SK-N-SH (cell line): Measurements from ENCODE around the gene AMELX. TPM values are rescaled to one million over a fixed set of nuclear protein-coding genes. Genes with fewer than 3 reads are reported as not detected.

Source experiments
- CTCF ChIA-PET: fragments of 300-600, 350-600 bp; formaldehyde crosslinking; extraction: SDS; loops from one replicate; lab custom pipeline; 2021; lab: Yijun Ruan, JAX
- POLR2A ChIA-PET: fragments of 350-600 bp; sonication (Branson Sonifier 250); formaldehyde crosslinking; extraction: SDS; loops from one replicate; lab custom pipeline; 2020; ENCODE audit warnings: antibody characterized with exemption, inconsistent platforms; lab: Yijun Ruan, JAX
- DNase-seq: peaks from one replicate; pipeline ENCODE4 v3.0.0; 2012
- H2AFZ ChIP-seq: fragments of 200-600 bp; sonication (generic); 2 replicates; pipeline ENCODE4 v1.8.1; 2016; ENCODE audit warnings: antibody characterized with exemption, mild to moderate bottlenecking, low read depth
- H3F3A ChIP-seq: fragments of 200-600 bp; sonication (generic); replicated peaks from 2 replicates; pipeline ENCODE3; 2016; ENCODE audit warnings: antibody characterized with exemption, mild to moderate bottlenecking; ENCODE audit not compliant: insufficient read depth
- H3K27ac ChIP-seq, 2 experiments: fragments of 200-500 bp in 1 of 2; fragments of 200-600 bp in 1 of 2; sonication (Bioruptor generic) in 1 of 2; sonication (generic), shearing (Covaris generic) in 1 of 2; 2 replicates each; pipeline versions ENCODE4 v1.5.1 to v1.6.1; 2014 to 2016; ENCODE audit warnings: low read depth in 2 of 2, inconsistent platforms in 1 of 2, low read length in 1 of 2, mild to moderate bottlenecking in 1 of 2, mixed read lengths in 1 of 2
- H3K27me3 ChIP-seq: fragments of 200-600 bp; sonication (generic), shearing (Covaris generic); 2 replicates; pipeline ENCODE4 v1.6.1; 2016; ENCODE audit warnings: mixed run types; ENCODE audit not compliant: insufficient read depth
- H3K36me3 ChIP-seq, 2 experiments: fragments of 200-500 bp in 1 of 2; fragments of 200-600 bp in 1 of 2; sonication (Bioruptor generic) in 1 of 2; sonication (generic) in 1 of 2; replicated peaks in 1 of 2; 2 replicates each; pipeline versions ENCODE3 to v1.5.1; 2014 to 2016; ENCODE audit warnings: low read length in 1 of 2, mild to moderate bottlenecking in 1 of 2; ENCODE audit not compliant: insufficient read depth in 2 of 2, control insufficient read depth in 1 of 2
- H3K4me1 ChIP-seq, 2 experiments: fragments of 200-500 bp in 1 of 2; fragments of 200-600 bp in 1 of 2; sonication (Bioruptor generic) in 1 of 2; sonication (generic), shearing (Covaris generic) in 1 of 2; 2 replicates each; pipeline versions ENCODE4 v1.5.1 to v1.6.1; 2014 to 2016; ENCODE audit warnings: low read depth in 1 of 2, low read length in 1 of 2, mixed run types in 1 of 2; ENCODE audit not compliant: insufficient read depth in 2 of 2, control insufficient read depth in 1 of 2
- H3K4me2 ChIP-seq: fragments of 200-600 bp; sonication (generic), shearing (Covaris generic); 2 replicates; pipeline ENCODE4 v1.6.1; 2017; ENCODE audit warnings: mixed run types
- H3K4me3 ChIP-seq, 2 experiments: fragments of 200-500 bp in 1 of 2; fragments of 200-600 bp in 1 of 2; sonication (Bioruptor generic) in 1 of 2; sonication (generic), shearing (Covaris generic) in 1 of 2; 2 replicates each; pipeline versions ENCODE4 v1.5.1 to v1.8.1; 2014 to 2016; ENCODE audit warnings: low read depth in 2 of 2, inconsistent platforms in 1 of 2, low read length in 1 of 2, mild to moderate bottlenecking in 1 of 2, mixed read lengths in 1 of 2, moderate library complexity in 1 of 2
- H3K79me2 ChIP-seq: fragments of 200-600 bp; sonication (generic); 2 replicates; pipeline ENCODE4 v1.8.1; 2017; ENCODE audit warnings: mild to moderate bottlenecking; ENCODE audit not compliant: insufficient read depth
- H3K9ac ChIP-seq: fragments of 200-600 bp; sonication (generic); 2 replicates; pipeline ENCODE4 v1.6.1; 2017; ENCODE audit warnings: mixed run types
- H3K9me2 ChIP-seq: fragments of 200-600 bp; sonication (generic); 2 replicates; pipeline ENCODE4 v1.6.1; 2017; ENCODE audit warnings: mixed run types
- H3K9me3 ChIP-seq: fragments of 200-600 bp; sonication (generic); 2 replicates; pipeline ENCODE4 v1.6.1; 2017; ENCODE audit warnings: mixed run types, mild to moderate bottlenecking, moderate library complexity
- H4K20me1 ChIP-seq: fragments of 200-600 bp; sonication (generic); 2 replicates; pipeline ENCODE4 v1.6.1; 2017; ENCODE audit warnings: mild to moderate bottlenecking, mixed run types; ENCODE audit not compliant: insufficient read depth
- FOXJ3 ChIP-seq: sonication (generic); formaldehyde crosslinking; IDR thresholded peaks from 2 replicates; pipeline ENCODE4 v1.5.1; 2020; ENCODE audit warnings: mild to moderate bottlenecking, missing genetic modification reagents
- MAX ChIP-seq: IDR thresholded peaks from 2 replicates; pipeline ENCODE4 v1.4.0; 2012; ENCODE audit warnings: low read depth
- NFIC ChIP-seq: IDR thresholded peaks from 2 replicates; pipeline ENCODE4 v1.4.0; 2012; ENCODE audit warnings: borderline replicate concordance
- POLR2AphosphoS5 ChIP-seq: IDR thresholded peaks from 2 replicates; pipeline ENCODE4 v1.6.1; 2012; ENCODE audit warnings: low read depth, low read length
- RFX5 ChIP-seq: IDR thresholded peaks from 2 replicates; pipeline ENCODE4 v1.6.1; 2012; ENCODE audit warnings: mild to moderate bottlenecking, improper control_type of control experiment, low read length
- SIN3A ChIP-seq: IDR thresholded peaks from 2 replicates; pipeline ENCODE4 v1.6.1; 2012; ENCODE audit warnings: low read depth, mild to moderate bottlenecking, low read length, moderate library complexity, borderline replicate concordance
- TEAD4 ChIP-seq: IDR thresholded peaks from 2 replicates; pipeline ENCODE4 v1.4.0; 2012; ENCODE audit warnings: mild to moderate bottlenecking, borderline replicate concordance; ENCODE audit not compliant: insufficient read depth
- WGBS: methylation state at CpG from one replicate; pipeline ENCODE4 v1.1.6; 2017; ENCODE audit warnings: low lambda C conversion rate; 5-methylcytosine and 5-hydroxymethylcytosine counted together
- polyA plus RNA-seq, 3 experiments: library from polyadenylated mRNA; depleted of rRNA; stranded (reverse); fragments of >200 nt; gene quantifications; 2 replicates each; pipeline ENCODE4 v1.2.3, GENCODE V29; 2012
- TF ChIP-seq, protein P1 (sequence below): IDR thresholded peaks from 2 replicates; pipeline ENCODE4; 2012

Gene AMELX
- polyA plus RNA-seq, 1 of the 3 experiments (the other 2 are of a cell fraction): not detected

DNA sequence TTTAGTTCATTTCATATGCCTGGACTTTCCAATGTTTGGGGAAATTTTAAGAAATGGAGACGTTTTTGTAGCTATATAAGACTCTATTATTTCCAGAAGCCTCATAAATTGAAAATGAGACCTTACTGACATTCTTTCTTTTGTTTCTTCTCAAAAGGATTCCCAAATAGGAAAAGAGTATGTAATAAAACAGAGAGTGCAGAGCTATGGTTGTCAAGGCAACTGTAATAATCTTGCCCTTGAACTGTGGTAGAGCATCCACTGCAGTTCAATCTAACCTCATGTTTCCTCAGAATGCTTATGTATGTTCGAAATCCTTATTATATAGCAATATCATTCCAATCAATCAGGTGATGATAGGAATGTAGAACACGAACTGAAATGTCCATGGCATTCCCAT lies 54.1 kb downstream of the AMELX start:
- no peak overlapping the region for H2AFZ ChIP-seq
- TF ChIP-seq, protein P1, sequence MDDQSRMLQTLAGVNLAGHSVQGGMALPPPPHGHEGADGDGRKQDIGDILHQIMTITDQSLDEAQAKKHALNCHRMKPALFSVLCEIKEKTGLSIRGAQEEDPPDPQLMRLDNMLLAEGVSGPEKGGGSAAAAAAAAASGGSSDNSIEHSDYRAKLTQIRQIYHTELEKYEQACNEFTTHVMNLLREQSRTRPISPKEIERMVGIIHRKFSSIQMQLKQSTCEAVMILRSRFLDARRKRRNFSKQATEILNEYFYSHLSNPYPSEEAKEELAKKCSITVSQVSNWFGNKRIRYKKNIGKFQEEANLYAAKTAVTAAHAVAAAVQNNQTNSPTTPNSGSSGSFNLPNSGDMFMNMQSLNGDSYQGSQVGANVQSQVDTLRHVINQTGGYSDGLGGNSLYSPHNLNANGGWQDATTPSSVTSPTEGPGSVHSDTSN: no peak
- TF ChIP-seq MAX: no peak
- H3K9me3 ChIP-seq: no peaks in the 10 kb centered on the region
- H3K4me3 ChIP-seq: no peak overlapping the region
- no peak for DNase-seq
- no peak overlapping the region for H3K9ac ChIP-seq
- ChIA-PET POLR2A (no interaction called here), CTCF (interaction anchor here (1.1 to 1.8 kb wide), 2 partner anchors 34 to 156 kb away, joined by 3 to 7 read pairs; no protein-coding TSS in a partner anchor)
- H3K36me3 ChIP-seq: no peaks in the 10 kb centered on the region
- H3K79me2 ChIP-seq: no peaks in the 10 kb centered on the region
- H3K4me2 ChIP-seq: no peak overlapping the region
- H4K20me1 ChIP-seq: no peaks in the 10 kb centered on the region
- no peaks in the 10 kb centered on the region for H3K9me2 ChIP-seq
- WGBS: 11% methylated on average over 3 of the region's 3 CpGs
- no peaks in the 10 kb centered on the region; the same call in 1 of the 2 replicates for H3K27me3 ChIP-seq
- no peaks in the 10 kb centered on the region for H3F3A ChIP-seq
- H3K27ac ChIP-seq: no peak overlapping the region
- H3K4me1 ChIP-seq: no peaks in the 10 kb centered on the region

DNA sequence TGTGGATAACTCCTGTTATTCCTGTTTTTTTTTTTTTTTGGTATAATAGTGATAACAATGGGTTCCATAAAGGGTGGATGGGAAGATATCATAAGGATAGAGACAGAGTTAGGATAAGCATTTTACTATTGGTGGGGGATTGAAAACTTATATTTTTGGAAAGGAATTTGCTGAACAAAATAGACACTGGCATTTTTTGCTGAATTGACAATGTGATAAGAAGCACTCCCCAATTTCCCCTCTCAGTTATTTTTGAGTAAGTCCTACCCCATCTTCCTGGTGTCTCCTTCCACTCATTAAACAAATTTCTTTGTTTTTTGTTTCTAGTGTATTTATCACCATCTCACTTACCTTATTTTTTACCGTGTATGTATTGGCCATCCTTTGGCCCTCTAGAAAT lies 55.8 kb downstream of the AMELX start:
- Histone ChIP-seq H3F3A (no peaks in the 10 kb centered on the region), H3K9ac (no peak overlapping the region), H3K4me2 (no peak overlapping the region), H3K4me3 (no peak overlapping the region), H4K20me1 (no peaks in the 10 kb centered on the region), H3K27ac (no peak overlapping the region), H3K9me2 (no peaks in the 10 kb centered on the region)
- ChIA-PET CTCF (no interaction called here), POLR2A (no interaction called here)
- 16% methylated on average over 1 of the region's 1 CpG for WGBS
- TF ChIP-seq NFIC (no peak), FOXJ3 (no peak), POLR2AphosphoS5 (no peak), RFX5 (no peak), TEAD4 (no peak), SIN3A (no peak)
- TF ChIP-seq, protein P1: no peak
- TF ChIP-seq, all 33 proteins: peak for 0
- Histone ChIP-seq H3K79me2 (no peaks in the 10 kb centered on the region), H2AFZ (no peak overlapping the region), H3K27me3 (no peaks in the 10 kb centered on the region; the same call in 1 of the 2 replicates), H3K36me3 (no peaks in the 10 kb centered on the region), H3K9me3 (no peaks in the 10 kb centered on the region), H3K4me1 (no peaks in the 10 kb centered on the region)
- no peak for DNase-seq
